Upper lobe of left lung (tissue), 4 donors: ENCODE data around the gene RGSL1.

Experiments
- CTCF ChIP-seq, 6 experiments: fragments of 450-650 bp in 4 of 6; fragments of 200-600 bp in 2 of 6; sonication (generic) in 2 of 6; IDR thresholded peaks; one replicate each; pipeline ENCODE4 v1.5.1; 2016 to 2019; ENCODE audit warnings: antibody characterized with exemption in 6 of 6
- POLR2A ChIP-seq, 4 donors: fragments of 450-650 bp; IDR thresholded peaks; one replicate each; pipeline ENCODE4 v1.5.1; 2016 to 2017; ENCODE audit warnings: antibody characterized with exemption in 4 of 4, mild to moderate bottlenecking in 2 of 4

DNA sequence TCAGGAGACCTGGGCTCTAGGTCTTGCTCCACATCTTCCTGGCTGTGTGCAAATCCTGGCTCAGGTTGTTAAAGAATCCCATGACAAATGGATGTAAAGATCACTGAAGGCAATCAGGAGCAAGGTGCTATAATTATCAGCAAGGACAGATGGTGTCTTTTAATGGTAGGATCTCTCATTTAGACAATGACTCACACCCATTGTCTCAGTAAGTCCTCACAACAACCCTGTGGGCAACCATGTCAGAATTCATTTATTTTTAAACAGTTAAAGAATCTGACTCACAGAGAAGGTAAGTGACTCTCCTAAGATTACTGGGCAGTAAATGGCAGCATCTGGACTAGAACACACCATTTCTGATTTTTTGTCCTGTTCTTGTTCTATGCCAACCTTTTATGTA lies 106.3 kb downstream of the RGSL1 start:
- no peak for TF ChIP-seq POLR2A (IDR thresholded peaks at IDR 0.05)
- no peak for TF ChIP-seq CTCF (IDR thresholded peaks at IDR 0.05)
